Neuron (in vitro differentiated cells): ENCODE results near the gene RNF31.

ENCODE experiments used
- H2AFZ ChIP-seq: one replicate; pipeline ENCODE4 v1.6.1; 2013; ENCODE audit warnings: low read depth, mild to moderate bottlenecking, inconsistent platforms, low read length, moderate library complexity
- H3K27me3 ChIP-seq: one replicate; pipeline ENCODE4 v1.6.1; 2013; ENCODE audit warnings: low read length; ENCODE audit not compliant: insufficient read depth
- H3K36me3 ChIP-seq: one replicate; pipeline ENCODE4 v1.6.1; 2013; ENCODE audit warnings: low read length; ENCODE audit not compliant: insufficient read depth
- H3K4me1 ChIP-seq: one replicate; pipeline ENCODE4 v1.6.1; 2013; ENCODE audit warnings: low read length; ENCODE audit not compliant: insufficient read depth
- H3K4me3 ChIP-seq: 2 replicates; pipeline ENCODE4 v1.5.1; 2013; ENCODE audit warnings: mild to moderate bottlenecking, low read length, moderate library complexity
- H3K9me3 ChIP-seq: one replicate; pipeline ENCODE4 v1.6.1; 2013; ENCODE audit warnings: low read length

The RNF31 gene

GRCh38 chr14:24147761-24148428 is 597 bp downstream of the RNF31 start:
- Histone ChIP-seq H3K4me1 (peaks cover 22% of the 10 kb centered on the region), H3K4me3 (peak overlapping the region; percentile 66), H3K9me3 (no peaks in the 10 kb centered on the region), H3K36me3 (peaks cover 55% of the 10 kb centered on the region), H3K27me3 (no peaks in the 10 kb centered on the region), H2AFZ (peak overlapping the region; percentile 56)

GRCh38 chr14:24149302-24149969 is 2.1 kb downstream of the RNF31 start:
- peaks cover 22% of the 10 kb centered on the region for H3K4me1 ChIP-seq
- H3K9me3 ChIP-seq = no peaks in the 10 kb centered on the region
- no peaks in the 10 kb centered on the region for H3K27me3 ChIP-seq
- H3K4me3 ChIP-seq = no peak overlapping the region
- H3K36me3 ChIP-seq = peaks cover 46% of the 10 kb centered on the region
- no peak overlapping the region for H2AFZ ChIP-seq

- Histone ChIP-seq H3K4me1 (peaks cover 22% of the 10 kb centered on the region), H2AFZ (no peak overlapping the region), H3K36me3 (peaks cover 48% of the 10 kb centered on the region), H3K27me3 (no peaks in the 10 kb centered on the region), H3K4me3 (no peak overlapping the region), H3K9me3 (no peaks in the 10 kb centered on the region)
Measured at GRCh38 chr14:24150061-24150460, 2.8 kb downstream of the RNF31 start.

DNA sequence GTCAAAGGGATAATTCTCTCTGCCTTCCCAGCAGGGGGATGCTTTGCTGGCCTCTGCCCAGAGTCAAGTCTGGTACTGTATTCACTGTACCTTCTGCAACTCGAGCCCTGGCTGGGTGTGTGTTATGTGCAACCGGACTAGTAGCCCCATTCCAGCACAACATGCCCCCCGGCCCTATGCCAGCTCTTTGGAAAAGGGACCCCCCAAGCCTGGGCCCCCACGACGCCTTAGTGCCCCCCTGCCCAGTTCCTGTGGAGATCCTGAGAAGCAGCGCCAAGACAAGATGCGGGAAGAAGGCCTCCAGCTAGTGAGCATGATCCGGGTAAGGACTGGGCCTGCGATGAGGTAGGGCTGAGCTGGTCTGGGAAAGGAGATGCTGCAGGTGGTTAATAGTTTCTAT is 3.3 kb downstream of the RNF31 start:
- H3K27me3 ChIP-seq = no peaks in the 10 kb centered on the region
- H2AFZ ChIP-seq = no peak overlapping the region
- peaks cover 19% of the 10 kb centered on the region for H3K4me1 ChIP-seq
- peaks cover 53% of the 10 kb centered on the region for H3K36me3 ChIP-seq
- H3K4me3 ChIP-seq = no peak overlapping the region
- no peaks in the 10 kb centered on the region for H3K9me3 ChIP-seq

DNA sequence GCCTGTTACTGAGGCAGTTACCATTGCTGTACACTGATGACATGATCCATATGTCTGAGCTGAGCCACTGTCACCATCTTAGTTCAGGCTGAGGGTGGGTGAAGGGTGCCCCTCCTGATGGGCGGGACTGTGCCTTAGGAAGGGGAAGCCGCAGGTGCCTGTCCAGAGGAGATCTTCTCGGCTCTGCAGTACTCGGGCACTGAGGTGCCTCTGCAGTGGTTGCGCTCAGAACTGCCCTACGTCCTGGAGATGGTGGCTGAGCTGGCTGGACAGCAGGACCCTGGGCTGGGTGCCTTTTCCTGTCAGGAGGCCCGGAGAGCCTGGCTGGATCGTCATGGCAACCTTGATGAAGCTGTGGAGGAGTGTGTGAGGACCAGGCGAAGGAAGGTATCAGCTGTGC is 3.7 kb downstream of the RNF31 start:
- Histone ChIP-seq H3K4me1 (peaks cover 15% of the 10 kb centered on the region), H3K36me3 (peaks cover 57% of the 10 kb centered on the region), H3K9me3 (no peaks in the 10 kb centered on the region), H2AFZ (no peak overlapping the region), H3K4me3 (no peak overlapping the region), H3K27me3 (no peaks in the 10 kb centered on the region)

- Histone ChIP-seq H3K27me3 (no peaks in the 10 kb centered on the region), H3K36me3 (peaks cover 61% of the 10 kb centered on the region)
Measured at GRCh38 chr14:24151404-24152080, 4.2 kb downstream of the RNF31 start.

DNA sequence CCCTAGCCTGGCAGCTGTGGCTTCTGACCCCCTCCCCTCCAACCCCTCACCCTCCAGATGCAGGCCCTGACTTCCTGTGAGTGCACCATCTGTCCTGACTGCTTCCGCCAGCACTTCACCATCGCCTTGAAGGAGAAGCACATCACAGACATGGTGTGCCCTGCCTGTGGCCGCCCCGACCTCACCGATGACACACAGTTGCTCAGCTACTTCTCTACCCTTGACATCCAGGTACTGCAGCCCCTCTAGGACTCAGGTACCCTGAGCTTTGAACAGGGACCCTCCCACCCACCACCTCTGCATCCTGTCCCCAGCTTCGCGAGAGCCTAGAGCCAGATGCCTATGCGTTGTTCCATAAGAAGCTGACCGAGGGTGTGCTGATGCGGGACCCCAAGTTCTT is 7.8 kb downstream of the RNF31 start:
- Histone ChIP-seq H3K27me3 (no peaks in the 10 kb centered on the region), H3K9me3 (no peaks in the 10 kb centered on the region), H3K4me1 (no peaks in the 10 kb centered on the region), H2AFZ (no peak overlapping the region), H3K4me3 (no peak overlapping the region), H3K36me3 (peaks cover 71% of the 10 kb centered on the region)

More at GRCh38 chr14:24151404-24152080, 4.2 kb downstream of the RNF31 start:
- Histone ChIP-seq H2AFZ (no peak overlapping the region), H3K9me3 (no peaks in the 10 kb centered on the region), H3K4me3 (no peak overlapping the region), H3K4me1 (peaks cover 11% of the 10 kb centered on the region)

DNA sequence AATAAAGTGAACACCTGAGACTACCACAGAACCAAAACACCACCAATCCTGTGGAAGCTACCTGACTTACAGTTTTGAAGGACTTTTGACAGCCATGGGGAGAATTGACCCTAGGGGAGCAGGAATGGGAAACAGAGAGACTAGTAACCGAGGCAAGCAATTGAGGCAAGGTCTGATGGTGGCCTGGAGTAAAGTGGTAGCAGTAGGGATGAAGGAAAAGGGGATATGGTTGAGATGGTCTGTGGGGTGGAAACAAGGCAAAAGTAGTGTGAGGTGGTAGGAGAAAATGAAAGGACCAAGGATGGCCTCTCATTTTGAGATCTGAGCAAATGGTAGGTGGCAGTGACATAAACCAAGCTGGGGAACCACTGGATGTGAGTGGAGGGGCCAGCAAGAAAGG is 9.5 kb downstream of the RNF31 start:
- Histone ChIP-seq H3K27me3 (no peaks in the 10 kb centered on the region), H3K4me1 (peaks cover 14% of the 10 kb centered on the region), H3K4me3 (no peak overlapping the region), H3K36me3 (peaks cover 62% of the 10 kb centered on the region), H3K9me3 (no peaks in the 10 kb centered on the region), H2AFZ (no peak overlapping the region)

DNA sequence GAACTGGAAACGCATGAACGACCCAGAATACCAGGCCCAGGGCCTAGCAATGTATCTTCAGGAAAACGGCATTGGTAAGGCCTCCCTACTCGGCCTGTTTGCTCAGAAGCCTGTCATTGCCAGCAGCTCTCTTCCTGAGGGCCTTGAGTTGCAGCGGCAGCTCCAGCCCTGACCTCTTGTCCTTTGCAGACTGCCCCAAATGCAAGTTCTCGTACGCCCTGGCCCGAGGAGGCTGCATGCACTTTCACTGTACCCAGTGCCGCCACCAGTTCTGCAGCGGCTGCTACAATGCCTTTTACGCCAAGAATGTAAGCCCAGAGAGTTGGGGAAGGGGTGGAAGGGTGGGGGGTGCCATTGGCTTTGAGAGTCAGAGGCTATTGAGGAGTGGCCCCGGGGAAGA is 10.0 kb downstream of the RNF31 start:
- Histone ChIP-seq H3K4me1 (peaks cover 19% of the 10 kb centered on the region), H2AFZ (no peak overlapping the region), H3K27me3 (no peaks in the 10 kb centered on the region), H3K9me3 (no peaks in the 10 kb centered on the region), H3K36me3 (peaks cover 57% of the 10 kb centered on the region), H3K4me3 (no peak overlapping the region)

- no peaks in the 10 kb centered on the region for H3K9me3 ChIP-seq
- H3K4me1 ChIP-seq = peaks cover 19% of the 10 kb centered on the region
- H3K27me3 ChIP-seq = no peaks in the 10 kb centered on the region
- peaks cover 64% of the 10 kb centered on the region for H3K36me3 ChIP-seq
- H3K4me3 ChIP-seq = no peak overlapping the region
- H2AFZ ChIP-seq = no peak overlapping the region
Measured at GRCh38 chr14:24159777-24160498, 12.6 kb downstream of the RNF31 start.

GRCh38 chr14:24160499-24160849 is 13.2 kb downstream of the RNF31 start:
- H3K36me3 ChIP-seq = peaks cover 64% of the 10 kb centered on the region
- peaks cover 19% of the 10 kb centered on the region for H3K4me1 ChIP-seq
- H2AFZ ChIP-seq = no peak overlapping the region
- no peak overlapping the region for H3K4me3 ChIP-seq
- no peaks in the 10 kb centered on the region for H3K9me3 ChIP-seq
- no peaks in the 10 kb centered on the region for H3K27me3 ChIP-seq

GRCh38 chr14:24160850-24161804 is 13.8 kb downstream of the RNF31 start, which contains the start of gene IRF9:
Gene IRF9 (plus strand): TSS chr14:24161265. CDS start chr14:24162145, 880 bp downstream.
- Histone ChIP-seq H3K9me3 (no peaks in the 10 kb centered on the region), H3K36me3 (peaks cover 64% of the 10 kb centered on the region), H2AFZ (no peak within 1 kb of the TSS), H3K4me3 (peak within 1 kb of the TSS; percentile 55), H3K27me3 (no peaks in the 10 kb centered on the region), H3K4me1 (peaks cover 19% of the 10 kb centered on the region)
